SK-N-MC (cell line): Measurements from ENCODE around the gene ARNT2.

Experiments
- EZH2 ChIP-seq: fragments of 200-600 bp; sonication (generic); IDR thresholded peaks from one replicate; pipeline ENCODE4 v1.6.1; 2017; ENCODE audit warnings: antibody characterized with exemption
- FOXP2 ChIP-seq: optimal IDR thresholded peaks from 2 replicates; pipeline ENCODE3; 2011; ENCODE audit warnings: mild to moderate bottlenecking, moderate library complexity; ENCODE audit not compliant: insufficient read depth; ENCODE audit errors: extremely low read length, control extremely low read depth
- POLR2AphosphoS5 ChIP-seq: IDR thresholded peaks from 2 replicates; pipeline ENCODE4 v1.6.1; 2012; ENCODE audit warnings: mild to moderate bottlenecking, low read depth, low read length, borderline replicate concordance

DNA sequence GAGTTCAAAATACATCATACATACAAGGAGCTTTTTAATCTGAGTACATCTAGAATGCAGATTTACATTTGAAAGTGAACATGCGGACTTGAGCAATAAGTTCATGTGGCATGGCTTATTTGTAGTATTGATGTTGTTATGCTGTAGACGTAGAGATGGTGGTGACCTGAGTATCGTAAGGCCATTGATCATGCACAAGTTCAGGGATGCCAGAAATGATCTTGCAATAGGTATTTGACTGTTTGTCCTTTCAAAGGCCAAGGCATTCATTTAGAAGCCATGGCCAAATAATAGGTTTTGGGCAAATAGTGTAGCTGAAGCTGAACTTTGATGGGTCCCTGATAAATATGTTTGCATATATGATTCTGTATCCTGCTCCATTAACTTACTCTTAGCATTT lies 35.0 kb downstream of the ARNT2 start:
- TF ChIP-seq POLR2AphosphoS5 = no peak
- no peak for TF ChIP-seq FOXP2
- TF ChIP-seq EZH2 = no peak
